Ovary (tissue), 3 donors: ENCODE results near the gene CLK3.
"Not testable (repeated sequence)": the region's sequence is repeated elsewhere in the genome, so short reads cannot be mapped to it uniquely, and the experiment has no call there.

ENCODE experiments used
- CTCF ChIP-seq, 3 donors: fragments of 450-650 bp in 2 of 3; fragments of 200-600 bp in 1 of 3; IDR thresholded peaks; one replicate each; pipeline versions ENCODE4 v1.5.1 to v1.8.0; 2016 to 2022; ENCODE audit warnings: antibody characterized with exemption in 3 of 3, mild to moderate bottlenecking in 1 of 3
- EP300 ChIP-seq: sonication (generic); formaldehyde crosslinking; IDR thresholded peaks from one replicate; pipeline ENCODE4 v1.6.1; 2017; ENCODE audit warnings: antibody characterized with exemption
- donor health status: DM: no; HTN: no; CAD: no.

- not testable (repeated sequence) for TF ChIP-seq CTCF (IDR thresholded peaks at IDR 0.05); EP300
Observed at GRCh38 chr15:74597146-74597705, 18.4 kb upstream of the CLK3 start.
